Stimulated activated CD8-positive, alpha-beta memory T cell treated with anti-CD3 and anti-CD28 coated beads, Interleukin-12 subunit alpha, Interleukin-12 subunit beta, amount 100 ng/mL, for 4 hours (primary cell): ENCODE data around the gene HES5.
A peak's percentile ranks its signal among the peaks of the same experiment; 100 is the strongest.

Source experiments
- DNase-seq: peaks from one replicate; pipeline ENCODE4 v3.0.0-alpha.2; 2020; ENCODE audit warnings: low read depth

HES5 gene

GRCh38 chr1:2530513-2531361, 674 bp upstream of the HES5 start:
- no peak for DNase-seq

GRCh38 chr1:2528966-2529783, 888 bp downstream of the HES5 start:
- peak; percentile 32 for DNase-seq

GRCh38 chr1:2528611-2528965, 1.5 kb downstream of the HES5 start:
- DNase-seq, result no peak

GRCh38 chr1:2528016-2528415, 2.0 kb downstream of the HES5 start:
- DNase-seq, result no peak

GRCh38 chr1:2527556-2527860, 2.6 kb downstream of the HES5 start:
- no peak for DNase-seq

GRCh38 chr1:2526824-2527555, 3.1 kb downstream of the HES5 start:
- DNase-seq, result peak; percentile 40

GRCh38 chr1:2525920-2526823, 3.9 kb downstream of the HES5 start, which contains the start of gene PANK4:
TSS of gene PANK4 (minus strand) at chr1:2526596. CDS start at chr1:2526587, 9 bp downstream.
- peak; percentile 85 for DNase-seq

- DNase-seq, result no peak
These were observed 4.5 kb downstream of the HES5 start for GRCh38 chr1:2525572-2525919.

GRCh38 chr1:2523891-2524609, 6.0 kb downstream of the HES5 start:
- no peak for DNase-seq

GRCh38 chr1:2523191-2523890, 6.7 kb downstream of the HES5 start:
- DNase-seq, result no peak

GRCh38 chr1:2522230-2522629, 7.8 kb downstream of the HES5 start:
- no peak for DNase-seq

GRCh38 chr1:2520806-2521205, 9.3 kb downstream of the HES5 start:
- no peak for DNase-seq

- DNase-seq, result no peak
These were observed 9.9 kb downstream of the HES5 start for GRCh38 chr1:2520206-2520605.

- DNase-seq, result no peak
These were observed 10.3 kb downstream of the HES5 start for GRCh38 chr1:2519729-2520128.

- DNase-seq, result no peak
These were observed 10.9 kb downstream of the HES5 start for GRCh38 chr1:2519029-2519685.

- no peak for DNase-seq
These were observed 11.5 kb downstream of the HES5 start for GRCh38 chr1:2518528-2518927.

- DNase-seq, result no peak
These were observed 12.1 kb downstream of the HES5 start for GRCh38 chr1:2517966-2518365.

- no peak for DNase-seq
These were observed 13.1 kb downstream of the HES5 start for GRCh38 chr1:2516946-2517345.

- no peak for DNase-seq
These were observed 13.9 kb downstream of the HES5 start for GRCh38 chr1:2516124-2516523.

GRCh38 chr1:2515763-2516080, 14.3 kb downstream of the HES5 start:
- no peak for DNase-seq
